Measurements from ENCODE around the gene SLC25A34.

Gene SLC25A34

DNA sequence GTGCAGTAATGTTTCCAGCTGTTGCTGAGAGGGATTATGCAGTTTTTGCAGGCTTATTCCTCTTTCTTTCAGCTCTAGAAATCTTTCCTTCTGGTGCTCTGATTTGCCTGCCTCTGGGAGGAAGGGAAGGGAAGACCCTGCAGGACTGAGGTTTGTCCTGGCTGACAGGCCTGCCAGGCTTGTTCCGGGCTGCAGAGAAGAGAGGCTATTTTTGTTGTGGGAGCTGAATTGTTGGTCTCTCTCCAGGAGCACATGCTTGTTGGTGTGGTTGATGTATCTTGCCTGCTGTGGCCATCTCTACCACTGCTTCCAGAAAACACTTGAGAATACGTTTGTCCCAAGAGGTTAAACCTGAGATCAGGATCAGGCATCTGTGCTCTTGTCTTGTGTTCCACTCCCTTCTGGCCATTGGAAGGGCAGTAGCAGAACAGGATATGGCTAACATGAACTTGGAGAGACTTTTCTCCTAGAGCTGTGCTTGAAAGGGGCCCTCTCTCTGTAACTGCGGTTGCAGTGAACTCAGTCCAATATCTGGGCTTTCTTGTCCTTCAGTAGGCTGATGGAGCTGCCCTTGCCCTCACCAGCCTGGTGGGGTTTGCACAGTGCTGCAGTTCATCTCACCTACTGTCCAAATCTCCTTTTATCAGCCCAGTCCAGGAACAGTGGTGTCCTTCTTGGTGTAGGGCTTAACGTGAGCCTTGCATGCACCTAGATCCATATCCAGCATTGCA lies 21.5 kb upstream of the SLC25A34 start:
- no peak for DNase-seq

DNA sequence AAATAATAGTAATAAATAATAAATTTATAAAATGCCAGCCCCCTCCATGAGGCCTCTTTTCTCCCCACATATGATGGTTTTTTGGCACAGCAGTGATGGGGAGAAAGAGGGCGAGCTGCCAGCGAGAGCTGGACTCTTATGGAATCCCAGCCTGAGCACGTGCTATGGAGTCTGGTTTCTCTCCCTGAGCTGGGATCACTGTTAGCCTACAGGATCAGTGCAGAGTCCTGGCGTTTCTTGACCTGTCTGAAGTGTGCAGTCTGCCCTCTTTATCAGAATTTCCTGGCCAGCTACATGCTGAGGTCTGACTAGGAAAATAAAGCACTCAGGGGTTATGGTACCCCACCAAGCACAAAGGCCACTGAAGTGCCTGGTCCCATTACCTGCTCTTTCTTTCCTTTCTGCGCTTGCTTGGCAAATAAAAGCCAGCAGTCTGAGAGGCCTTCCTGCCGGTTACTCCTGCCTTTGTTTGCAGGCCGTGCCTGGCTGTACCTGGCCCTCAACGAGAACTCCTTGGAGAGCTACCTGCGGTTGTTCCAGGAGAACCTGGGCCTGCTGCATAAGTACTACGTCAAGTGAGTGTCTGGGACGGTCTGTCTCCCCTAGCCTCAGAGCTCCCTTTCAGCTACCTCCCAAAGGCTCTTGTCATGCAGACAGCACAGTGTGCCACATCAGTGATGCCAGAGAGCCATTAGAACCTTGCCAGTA lies 18.5 kb upstream of the SLC25A34 start:
- no peak for DNase-seq

DNA sequence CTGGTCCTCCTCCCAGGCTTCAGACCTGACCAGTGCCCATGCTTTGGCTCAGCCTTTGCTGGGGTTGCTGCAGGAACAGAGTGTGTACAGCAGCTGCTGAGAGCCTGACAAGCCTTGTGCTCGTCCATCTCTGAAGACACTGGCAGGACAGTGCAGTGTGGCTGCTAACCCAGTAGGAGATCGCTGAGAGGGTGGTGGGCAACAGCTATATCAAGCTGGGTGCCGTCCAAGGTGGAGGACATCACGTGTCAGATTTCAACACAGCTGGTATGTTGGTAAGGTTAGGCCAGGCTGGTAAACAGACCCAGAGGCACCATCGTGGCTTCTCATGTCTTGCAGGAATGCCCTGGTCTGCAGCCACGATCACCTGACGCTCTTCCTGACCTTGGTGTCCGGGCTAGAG lies 17.9 kb upstream of the SLC25A34 start:
- no peak for DNase-seq

DNA sequence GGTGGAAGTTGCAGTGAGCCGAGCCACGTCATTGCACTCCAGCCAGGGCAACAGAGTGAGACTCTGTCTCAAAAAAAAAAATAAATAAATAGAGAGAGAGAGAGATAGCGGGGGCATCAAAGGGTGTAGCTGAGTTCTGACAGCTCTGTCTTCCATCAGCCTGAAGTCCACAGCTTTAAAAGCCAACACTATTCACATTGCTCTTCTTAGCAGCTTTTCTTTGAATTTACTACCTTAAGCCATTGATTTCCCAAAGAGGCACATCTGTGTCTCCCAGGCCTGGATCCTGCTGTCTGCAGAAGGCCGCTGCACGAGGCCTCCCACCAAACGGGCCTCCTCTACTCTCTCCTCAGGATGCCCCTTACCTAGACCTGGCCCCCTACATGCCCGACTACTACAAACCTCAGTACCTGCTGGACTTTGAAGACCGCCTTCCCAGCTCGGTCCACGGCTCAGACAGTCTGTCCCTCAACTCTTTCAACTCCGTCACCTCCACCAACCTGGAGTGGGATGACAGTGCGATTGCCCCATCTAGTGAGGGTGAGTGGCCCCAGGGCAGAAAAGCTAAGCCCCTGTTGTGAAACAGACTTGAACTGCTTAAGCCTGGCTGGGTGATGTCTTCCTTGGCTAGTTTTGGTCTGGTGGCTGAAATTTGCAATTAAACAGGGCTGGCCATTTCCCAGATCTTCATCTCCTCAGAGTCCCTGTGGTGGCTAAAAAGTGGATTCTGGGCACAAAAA lies 16.5 kb upstream of the SLC25A34 start:
- no peak for DNase-seq

DNA sequence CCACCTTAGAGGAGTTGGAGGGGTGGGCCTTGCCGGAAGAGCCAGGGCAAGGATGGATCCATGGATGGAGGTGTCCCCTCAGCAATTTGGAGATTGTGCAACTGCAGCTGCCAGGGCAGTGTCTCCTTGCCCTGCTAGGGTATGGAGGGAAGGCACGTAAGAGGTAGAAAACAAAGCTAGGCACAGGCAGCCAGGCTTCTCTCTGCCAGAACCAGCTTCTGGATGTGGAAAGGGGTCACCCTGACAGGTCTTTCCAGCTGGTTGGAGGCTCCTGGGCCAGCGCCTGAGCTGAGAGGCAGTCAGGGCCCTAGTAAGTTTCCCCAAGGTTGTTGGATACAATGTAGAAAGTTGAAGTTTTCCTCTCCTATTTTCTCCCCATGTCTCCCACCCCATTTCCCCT lies 15.2 kb upstream of the SLC25A34 start:
- DNase-seq: no peak

DNA sequence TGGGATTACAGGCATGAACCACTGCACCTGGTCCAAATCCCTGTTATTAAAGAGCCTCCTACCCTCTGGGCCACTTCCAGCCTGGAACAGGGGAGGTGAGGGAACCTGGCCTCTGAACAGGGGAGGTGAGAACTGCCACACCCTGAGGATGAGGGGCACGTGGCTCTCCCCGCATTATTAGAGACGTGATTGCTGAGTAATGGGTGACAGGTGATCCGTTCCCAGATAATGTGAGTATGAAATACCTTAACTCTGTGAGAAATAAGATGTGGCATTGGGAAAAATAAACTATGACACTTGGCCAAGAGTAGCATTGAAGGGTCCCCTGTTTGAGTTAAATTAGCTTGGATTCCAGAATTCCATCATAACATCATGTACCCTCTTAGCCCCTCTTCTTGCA lies 13.6 kb upstream of the SLC25A34 start:
- no peak for DNase-seq

DNA sequence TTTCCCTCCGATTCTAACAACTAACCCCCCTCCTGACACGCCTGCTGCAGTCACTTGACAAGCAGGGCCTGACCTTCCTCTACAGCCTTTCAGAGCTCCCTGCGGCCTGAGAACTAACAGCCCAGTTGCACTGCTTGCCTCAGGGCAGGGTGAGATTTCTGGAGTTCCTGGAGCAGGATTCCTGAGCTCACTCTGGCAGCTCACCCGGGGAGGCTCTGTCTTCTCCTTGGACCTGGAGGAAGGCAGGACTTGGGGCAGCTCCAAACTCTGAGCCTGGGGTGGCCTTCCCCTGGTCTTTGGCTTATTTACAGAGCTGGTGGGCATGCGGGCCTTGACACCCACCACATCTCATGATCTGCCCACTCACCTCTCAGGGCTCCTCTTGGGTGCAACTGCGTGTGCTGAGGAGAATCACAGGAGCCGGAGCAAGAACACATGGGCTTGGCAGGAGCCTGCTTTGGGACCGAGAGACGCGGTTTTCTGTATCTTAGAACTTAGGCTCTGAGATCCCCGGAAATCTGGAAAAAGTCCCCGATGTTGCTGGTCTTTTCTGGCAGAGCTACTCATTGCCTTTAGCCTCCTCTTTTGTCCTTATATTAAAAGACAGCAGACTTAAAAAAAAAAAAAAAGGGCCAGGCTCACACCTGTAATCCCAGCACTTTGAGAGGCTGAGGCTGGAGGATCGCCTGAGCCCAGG lies 13.1 kb upstream of the SLC25A34 start:
- no peak for DNase-seq

DNA sequence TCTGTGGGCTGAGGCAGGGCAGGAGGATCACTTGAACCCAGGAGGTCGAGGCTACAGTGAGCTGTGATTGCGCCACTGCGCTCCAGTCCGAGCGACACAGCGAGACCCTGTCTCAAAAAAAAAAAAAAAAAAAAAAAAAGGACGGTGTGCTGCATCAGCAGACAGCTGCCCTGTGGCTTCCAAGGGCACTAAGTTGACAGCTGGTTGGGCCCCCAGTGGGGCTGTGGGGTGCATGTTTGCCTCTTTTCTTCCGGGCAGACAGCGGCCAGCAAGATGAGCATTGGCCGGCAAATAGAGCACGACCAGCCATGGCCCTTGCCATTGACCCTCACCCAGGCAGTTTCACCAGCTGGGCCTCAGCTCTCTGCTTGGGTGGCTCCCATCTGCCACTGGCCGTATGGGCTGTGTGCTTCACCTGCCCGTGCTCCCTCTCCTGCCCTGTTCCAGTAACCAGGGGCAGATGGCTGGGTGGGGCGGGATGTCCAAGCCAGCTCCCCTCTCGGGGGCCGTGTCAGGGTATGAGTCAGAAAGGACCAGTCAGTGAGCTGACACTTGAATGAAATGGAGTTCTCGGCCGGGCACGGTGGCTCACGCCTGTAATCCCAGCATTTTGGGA lies 12.3 kb upstream of the SLC25A34 start:
- no peak for DNase-seq

DNA sequence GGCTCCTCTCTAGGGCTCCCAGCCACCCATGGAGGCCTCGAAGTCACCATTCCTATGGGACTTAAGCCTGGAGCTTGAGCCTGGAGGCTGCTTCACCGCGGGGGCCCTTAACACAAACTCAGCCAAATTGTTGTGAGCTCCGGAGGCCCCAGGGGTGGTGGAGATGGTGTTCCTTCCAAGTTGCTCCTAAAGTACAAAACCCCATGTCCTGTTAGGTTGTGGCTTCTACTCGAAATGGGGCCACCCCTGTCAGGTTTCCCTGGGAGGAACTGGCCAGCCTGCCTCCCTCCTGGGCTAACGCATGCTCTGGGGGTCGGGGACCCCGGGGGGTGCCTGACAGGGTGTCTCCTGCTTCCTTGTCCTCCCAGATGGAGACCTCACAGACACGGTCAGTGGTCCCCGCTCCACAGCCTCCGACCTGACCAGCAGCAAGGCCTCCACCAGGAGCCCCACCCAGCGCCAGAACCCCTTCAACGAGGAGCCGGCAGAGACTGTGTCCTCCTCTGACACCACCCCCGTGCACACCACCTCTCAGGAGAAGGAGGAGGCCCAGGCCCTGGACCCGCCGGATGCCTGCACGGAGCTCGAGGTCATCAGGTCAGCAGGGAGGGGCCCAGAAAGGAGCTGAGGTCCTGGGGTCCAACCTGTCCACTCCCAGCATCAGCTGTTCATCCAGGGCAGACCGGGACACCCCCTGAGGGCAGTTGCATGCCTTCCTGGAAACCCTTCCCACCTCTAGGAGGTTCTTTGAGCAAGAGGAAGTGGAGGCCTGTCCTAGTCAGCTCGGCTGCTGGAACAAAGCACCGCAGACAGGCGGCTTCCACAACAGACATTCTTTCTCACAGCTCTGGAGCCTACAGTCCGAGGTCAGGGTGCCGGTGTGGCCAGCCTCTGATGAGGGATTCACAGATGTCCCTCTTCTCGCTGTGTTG lies 10.8 kb upstream of the SLC25A34 start:
- DNase-seq: no peak

DNA sequence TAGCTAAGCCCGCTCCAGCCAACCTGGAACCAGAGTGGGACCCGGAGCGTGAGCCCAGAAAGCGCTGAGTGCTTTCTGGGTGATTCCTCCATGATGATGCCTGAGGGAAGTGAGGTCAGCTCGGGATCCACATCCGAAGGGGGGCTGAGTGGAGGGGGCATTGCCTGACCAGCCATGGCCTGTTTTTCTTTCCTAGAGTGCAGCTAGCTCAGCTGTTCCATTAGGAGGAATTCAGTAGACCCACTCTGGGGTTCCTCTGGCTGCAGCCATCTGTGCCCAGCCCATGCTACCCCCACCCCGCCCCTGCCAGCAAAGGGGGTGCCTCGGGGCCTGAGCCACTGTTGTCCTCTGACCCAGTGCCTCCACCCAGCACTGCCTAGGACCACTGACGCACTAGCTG lies 9.6 kb upstream of the SLC25A34 start:
- no peak for DNase-seq

DNA sequence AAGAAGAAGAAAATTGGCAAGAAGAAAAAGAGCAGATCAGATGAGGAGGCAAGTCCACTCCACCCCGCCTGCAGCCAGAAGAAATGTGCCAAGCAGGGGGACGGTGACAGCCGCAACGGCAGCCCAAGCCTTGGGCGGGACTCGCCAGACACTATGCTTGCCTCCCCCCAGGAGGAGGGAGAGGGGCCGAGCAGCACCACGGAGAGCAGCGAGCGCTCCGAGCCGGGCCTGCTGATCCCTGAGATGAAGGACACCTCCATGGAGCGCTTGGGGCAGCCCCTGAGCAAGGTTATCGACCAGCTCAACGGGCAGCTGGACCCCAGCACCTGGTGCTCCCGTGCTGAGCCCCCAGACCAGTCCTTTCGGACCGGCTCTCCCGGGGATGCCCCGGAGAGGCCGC lies 9.0 kb upstream of the SLC25A34 start:
- DNase-seq: no peak

DNA sequence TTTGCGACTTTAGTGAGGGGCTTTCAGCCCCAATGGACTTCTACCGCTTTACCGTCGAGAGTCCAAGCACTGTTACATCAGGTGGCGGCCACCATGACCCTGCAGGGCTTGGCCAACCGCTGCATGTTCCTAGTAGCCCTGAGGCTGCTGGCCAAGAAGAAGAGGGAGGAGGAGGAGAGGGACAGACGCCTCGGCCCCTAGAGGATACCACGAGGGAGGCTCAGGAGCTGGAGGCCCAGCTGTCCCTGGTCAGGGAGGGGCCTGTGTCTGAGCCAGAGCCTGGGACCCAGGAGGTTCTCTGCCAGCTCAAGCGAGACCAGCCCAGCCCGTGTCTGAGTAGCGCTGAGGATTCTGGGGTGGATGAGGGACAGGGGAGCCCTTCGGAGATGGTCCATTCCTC lies 8.6 kb upstream of the SLC25A34 start:
- no peak for DNase-seq

DNA sequence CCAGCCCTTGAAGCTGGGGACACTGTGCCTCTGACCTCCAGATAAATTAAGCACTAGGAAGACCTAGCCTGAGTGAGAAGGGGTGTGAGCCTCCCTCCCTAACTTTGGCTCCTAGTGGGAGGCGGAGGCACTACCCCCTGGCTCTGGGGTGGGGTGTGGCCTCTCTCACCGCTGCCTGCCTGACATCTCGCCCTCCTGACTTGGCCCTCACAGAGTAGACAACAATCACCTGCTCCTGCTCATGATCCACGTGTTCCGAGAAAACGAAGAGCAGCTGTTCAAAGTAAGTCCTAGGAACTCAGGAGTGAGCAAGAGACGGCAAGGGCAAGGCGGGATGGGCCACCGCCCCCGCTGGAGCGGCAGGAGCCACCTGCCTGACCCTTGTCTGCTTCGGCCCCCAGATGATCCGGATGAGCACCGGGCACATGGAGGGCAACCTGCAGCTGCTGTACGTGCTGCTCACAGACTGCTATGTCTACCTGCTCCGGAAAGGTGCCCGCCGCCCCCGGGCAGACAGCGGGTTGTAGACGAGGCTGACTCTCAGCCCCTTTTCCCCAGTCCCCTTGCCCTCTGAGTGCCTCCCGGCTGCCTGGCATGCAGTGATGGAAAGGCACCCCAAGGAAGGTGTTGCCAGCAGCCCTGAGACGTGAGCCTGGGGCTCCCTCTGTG lies 8.1 kb upstream of the SLC25A34 start:
- DNase-seq: no peak

DNA sequence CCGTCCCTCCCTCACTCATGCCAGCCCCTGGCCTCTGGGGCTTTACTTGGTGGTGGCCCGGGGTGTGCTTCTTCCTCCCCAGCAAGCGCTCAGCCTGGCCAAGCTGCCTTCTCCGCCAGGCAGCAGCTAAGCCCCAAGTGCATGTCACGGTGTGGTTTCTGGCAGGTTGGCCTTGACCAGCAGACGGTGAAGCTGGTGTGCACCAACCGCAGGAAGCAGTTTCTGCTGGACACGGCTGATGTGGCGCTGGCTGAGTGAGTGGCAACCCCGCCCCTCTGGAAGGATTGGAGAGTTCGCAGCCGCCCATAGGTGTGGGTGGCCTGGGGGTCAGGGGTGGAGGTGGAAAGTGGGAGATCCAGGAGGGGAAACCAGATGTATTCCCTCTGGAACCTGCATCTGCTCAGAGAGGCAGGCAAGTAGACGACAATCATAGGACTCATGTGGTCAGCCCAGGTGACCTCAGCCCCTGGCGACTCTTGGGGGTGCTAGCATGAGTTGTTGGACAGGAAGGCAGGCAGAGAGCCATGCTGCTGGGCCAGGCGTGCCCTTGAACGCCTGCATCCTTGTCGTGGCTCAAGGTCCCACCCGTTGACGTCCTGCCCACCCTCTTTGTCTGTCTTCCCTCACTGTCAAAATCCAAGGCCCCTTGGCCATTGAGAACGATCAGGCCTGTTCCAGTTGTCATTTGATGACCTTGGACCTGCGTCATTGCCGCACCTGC lies 7.0 kb upstream of the SLC25A34 start:
- no peak for DNase-seq

DNA sequence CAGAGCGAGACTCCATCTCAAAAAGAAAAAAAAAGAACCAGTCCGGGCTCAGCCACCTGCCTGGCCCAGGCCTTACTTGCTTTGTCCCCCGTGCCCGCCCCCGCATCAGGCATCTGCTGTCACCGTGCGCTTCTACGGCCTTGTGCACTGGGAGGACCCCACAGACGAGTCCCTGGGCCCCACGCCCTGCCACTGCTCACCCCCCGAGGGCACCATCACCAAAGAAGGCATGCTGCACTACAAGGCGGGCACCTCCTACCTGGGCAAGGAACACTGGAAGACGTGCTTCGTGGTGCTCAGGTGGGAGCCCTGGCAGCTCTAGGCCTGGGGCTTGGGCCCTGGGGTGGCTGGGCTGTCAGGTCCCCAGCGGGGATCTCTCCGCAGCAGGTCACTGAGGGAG lies 5.6 kb upstream of the SLC25A34 start:
- no peak for DNase-seq

DNA sequence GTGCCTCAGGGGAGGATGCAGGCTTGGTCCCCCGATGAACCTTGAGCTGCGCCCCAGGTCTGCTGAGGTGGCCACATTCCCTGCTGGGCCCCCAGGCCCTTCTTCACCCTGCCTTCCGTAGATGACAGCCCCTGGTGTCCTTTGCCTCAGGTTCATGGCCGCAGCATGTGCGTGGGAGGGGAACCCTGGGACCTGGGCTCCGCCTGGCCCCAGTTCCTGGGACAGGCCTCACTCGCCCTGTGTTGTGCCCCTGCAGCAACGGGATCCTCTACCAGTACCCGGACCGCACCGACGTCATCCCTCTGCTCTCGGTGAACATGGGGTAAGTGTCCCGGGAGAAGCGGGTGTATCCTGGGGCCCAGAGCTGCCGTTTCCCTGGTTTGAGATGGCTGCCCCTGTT lies 5.1 kb upstream of the SLC25A34 start:
- no peak for DNase-seq

DNA sequence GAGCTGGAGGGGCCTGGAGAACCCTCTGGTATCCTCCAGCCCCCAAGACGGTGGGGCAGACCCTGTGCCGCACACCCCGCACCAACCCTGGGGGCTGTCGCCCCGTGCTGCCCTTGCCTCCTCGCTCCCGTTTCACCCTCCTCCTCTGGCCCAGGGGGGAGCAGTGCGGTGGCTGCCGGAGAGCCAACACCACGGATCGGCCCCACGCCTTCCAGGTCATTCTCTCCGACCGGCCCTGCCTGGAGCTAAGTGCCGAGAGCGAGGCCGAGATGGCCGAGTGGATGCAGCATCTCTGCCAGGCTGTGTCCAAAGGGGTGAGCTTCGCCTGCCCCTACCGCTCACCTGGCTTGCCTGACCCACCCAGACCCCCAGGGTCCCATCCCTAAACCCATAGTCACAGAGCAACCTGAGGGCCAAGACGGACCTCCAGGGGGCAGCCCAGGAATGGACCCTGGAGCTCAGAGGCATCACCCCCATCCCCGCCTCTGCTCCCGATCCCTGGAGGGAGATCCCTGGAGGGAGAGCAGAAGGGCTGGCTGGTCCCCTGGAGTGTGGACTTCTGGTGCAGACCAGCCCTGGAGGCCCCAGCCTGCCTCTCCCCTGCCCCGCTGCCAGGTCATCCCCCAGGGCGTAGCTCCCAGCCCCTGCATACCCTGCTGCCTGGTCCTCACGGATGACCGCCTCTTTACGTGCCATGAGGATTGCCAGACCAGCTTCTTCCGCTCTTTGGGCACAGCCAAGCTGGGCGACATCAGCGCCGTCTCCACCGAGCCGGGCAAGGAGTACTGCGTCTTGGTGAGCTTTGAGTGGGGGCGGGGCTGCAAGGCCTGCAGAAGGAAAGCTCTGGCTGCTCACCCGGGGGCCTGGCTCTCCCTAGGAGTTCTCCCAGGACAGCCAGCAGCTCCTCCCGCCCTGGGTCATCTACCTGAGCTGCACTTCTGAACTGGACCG lies 4.0 kb upstream of the SLC25A34 start:
- no peak for DNase-seq

DNA sequence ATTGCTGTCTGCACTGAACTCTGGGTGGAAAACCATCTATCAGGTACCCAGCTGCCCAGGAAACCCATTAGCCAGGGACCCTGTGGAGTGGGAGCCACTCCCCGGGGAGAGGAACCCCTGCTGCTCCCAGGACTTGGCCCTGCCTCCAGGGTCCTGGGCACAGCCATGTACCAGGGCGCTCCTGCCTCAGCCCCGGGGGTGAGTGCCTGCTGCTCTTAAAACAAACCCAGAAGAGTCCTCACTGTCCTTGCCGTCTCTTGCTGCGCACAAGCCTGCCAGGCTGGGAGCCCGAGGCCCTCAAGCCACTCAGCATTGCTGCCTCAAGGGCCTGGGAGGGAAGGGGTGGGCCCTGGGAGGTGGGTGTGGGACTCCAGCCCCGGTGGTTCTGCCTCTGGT lies 3.4 kb upstream of the SLC25A34 start:
- DNase-seq: no peak

DNA sequence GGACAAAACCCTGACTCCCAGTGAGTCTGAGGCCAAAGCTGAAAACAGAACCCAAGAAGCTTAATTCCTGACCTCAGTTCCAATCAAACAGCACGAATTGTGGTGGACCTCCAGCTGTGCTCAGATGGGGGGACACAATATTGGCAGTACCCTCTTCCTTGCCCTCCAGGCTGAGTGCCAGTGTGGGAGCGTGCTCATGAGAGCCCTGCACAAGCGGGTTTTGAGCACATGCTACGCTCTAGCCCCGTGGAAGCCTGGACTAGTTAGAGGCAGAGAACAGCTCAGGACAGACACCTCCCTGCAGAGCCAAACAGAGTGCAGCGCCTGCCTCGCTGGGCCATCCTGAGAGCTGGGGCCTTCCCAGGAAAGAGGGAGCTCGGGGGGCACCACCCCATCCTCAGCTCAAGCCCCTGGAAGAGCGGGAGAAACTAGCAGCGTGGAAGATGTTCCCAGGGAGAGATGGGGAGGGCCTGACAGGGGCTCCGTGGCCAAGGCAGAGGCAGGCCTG lies 2.8 kb upstream of the SLC25A34 start:
- no peak for DNase-seq
